GM21737 (cell line): Measurements from ENCODE around the gene SQSTM1.

Source experiments
- ATAC-seq: cut with Tn5 transposase; IDR thresholded peaks from one replicate; pipeline ENCODE4 v1.9.1; 2021; ENCODE audit warnings: mild to moderate bottlenecking, moderate library complexity; ENCODE audit not compliant: unreplicated experiment

The SQSTM1 gene

GRCh38 chr5:179794575-179794974 is 26.1 kb upstream of the SQSTM1 start:
- ATAC-seq, result no peak

- ATAC-seq, result no peak
These were observed 25.4 kb upstream of the SQSTM1 start for GRCh38 chr5:179795049-179795862.

GRCh38 chr5:179795863-179796833 is 24.6 kb upstream of the SQSTM1 start:
- peak; percentile 62 for ATAC-seq

- no peak for ATAC-seq
These were observed 23.7 kb upstream of the SQSTM1 start for GRCh38 chr5:179796877-179797608.

- ATAC-seq, result no peak
These were observed 23.0 kb upstream of the SQSTM1 start for GRCh38 chr5:179797741-179798140.

- ATAC-seq, result no peak
These were observed 22.4 kb upstream of the SQSTM1 start for GRCh38 chr5:179798144-179798770.

GRCh38 chr5:179798771-179799643 is 21.7 kb upstream of the SQSTM1 start:
- no peak for ATAC-seq

GRCh38 chr5:179799644-179799973 is 21.1 kb upstream of the SQSTM1 start:
- no peak for ATAC-seq

- ATAC-seq, result no peak
These were observed 20.5 kb upstream of the SQSTM1 start for GRCh38 chr5:179800071-179800695.

GRCh38 chr5:179800696-179801201 is 20.0 kb upstream of the SQSTM1 start:
- no peak for ATAC-seq

GRCh38 chr5:179801304-179802206 is 19.1 kb upstream of the SQSTM1 start:
- peak; percentile 34 for ATAC-seq

- ATAC-seq, result no peak
These were observed 18.4 kb upstream of the SQSTM1 start for GRCh38 chr5:179802207-179802883.

- no peak for ATAC-seq
These were observed 17.6 kb upstream of the SQSTM1 start for GRCh38 chr5:179802950-179803562.

GRCh38 chr5:179803651-179804554 is 16.8 kb upstream of the SQSTM1 start:
- no peak for ATAC-seq

- no peak for ATAC-seq
These were observed 16.2 kb upstream of the SQSTM1 start for GRCh38 chr5:179804555-179804947.

- no peak for ATAC-seq
These were observed 15.6 kb upstream of the SQSTM1 start for GRCh38 chr5:179805070-179805528.
